GM21526 (cell line): Measurements from ENCODE around the gene ERCC4.

Experiments used
- ATAC-seq: cut with Tn5 transposase; IDR thresholded peaks from one replicate; pipeline ENCODE4 v1.9.1; 2021; ENCODE audit warnings: moderate library complexity; ENCODE audit not compliant: unreplicated experiment, low FRiP score

The ERCC4 gene

GRCh38 chr16:13945744-13946485, 26.0 kb downstream of the ERCC4 start:
- no peak for ATAC-seq

- ATAC-seq, result no peak
Measured at GRCh38 chr16:13948086-13948485, 28.1 kb downstream of the ERCC4 start.

GRCh38 chr16:13950821-13951547, 31.0 kb downstream of the ERCC4 start:
- ATAC-seq, result no peak

GRCh38 chr16:13951611-13952010, 31.7 kb downstream of the ERCC4 start:
- ATAC-seq, result no peak

GRCh38 chr16:13953501-13953900, 33.5 kb downstream of the ERCC4 start:
- no peak for ATAC-seq

GRCh38 chr16:13956635-13957196, 36.8 kb downstream of the ERCC4 start:
- ATAC-seq, result peak; percentile 19

GRCh38 chr16:13957197-13958078, 37.5 kb downstream of the ERCC4 start:
- ATAC-seq, result peak; percentile 64

- ATAC-seq, result no peak
Measured at GRCh38 chr16:13958474-13958873, 38.5 kb downstream of the ERCC4 start.

GRCh38 chr16:13959626-13960025, 39.7 kb downstream of the ERCC4 start:
- ATAC-seq, result no peak

- ATAC-seq, result no peak
Measured at GRCh38 chr16:13961099-13961811, 41.3 kb downstream of the ERCC4 start.

- ATAC-seq, result no peak
Measured at GRCh38 chr16:13962232-13962631, 42.3 kb downstream of the ERCC4 start.

GRCh38 chr16:13968835-13969234, 48.9 kb downstream of the ERCC4 start:
- no peak for ATAC-seq

GRCh38 chr16:13969711-13970110, 49.8 kb downstream of the ERCC4 start:
- no peak for ATAC-seq

GRCh38 chr16:13970708-13971422, 50.9 kb downstream of the ERCC4 start:
- ATAC-seq, result no peak

GRCh38 chr16:13973321-13974023, 53.5 kb downstream of the ERCC4 start:
- ATAC-seq, result no peak

- ATAC-seq, result no peak
Measured at GRCh38 chr16:13977177-13977576, 57.2 kb downstream of the ERCC4 start.

- ATAC-seq, result no peak
Measured at GRCh38 chr16:13982451-13982850, 62.5 kb downstream of the ERCC4 start.

GRCh38 chr16:13983625-13984024, 63.7 kb downstream of the ERCC4 start:
- no peak for ATAC-seq

GRCh38 chr16:13984794-13985193, 64.8 kb downstream of the ERCC4 start:
- ATAC-seq, result no peak
